Cardiac muscle cell (in vitro differentiated cells and primary cell): ENCODE data around the gene DTX3. TPM values are rescaled to one million over a fixed set of nuclear protein-coding genes. Genes with fewer than 3 reads are reported as not detected.

ENCODE experiments used
- DNase-seq, 2 donors: peaks; one replicate each; pipeline versions ENCODE4 v3.0.0 to v3.0.0-alpha.2; 2010 to 2017; ENCODE audit warnings: low read depth in 1 of 2, low spot score in 1 of 2
- H3K27ac ChIP-seq: fragments of 200-600 bp; sonication (generic); 2 replicates; pipeline ENCODE4 v1.5.1; 2016
- H3K27me3 ChIP-seq: fragments of 200-600 bp; sonication (generic); 2 replicates; pipeline ENCODE4 v1.6.0; 2016; ENCODE audit warnings: control low read depth
- H3K36me3 ChIP-seq: fragments of 200-600 bp; sonication (generic); 2 replicates; pipeline ENCODE4 v1.5.1; 2016; ENCODE audit warnings: control low read depth
- H3K4me1 ChIP-seq: fragments of 200-600 bp; sonication (generic); 2 replicates; pipeline ENCODE4 v1.8.1; 2017; ENCODE audit warnings: low read depth, mild to moderate bottlenecking, mixed run types
- H3K4me3 ChIP-seq: fragments of 200-600 bp; sonication (generic); 2 replicates; pipeline ENCODE4 v1.5.1; 2016; ENCODE audit warnings: mild to moderate bottlenecking
- H3K9me3 ChIP-seq: fragments of 200-600 bp; sonication (generic); 2 replicates; pipeline ENCODE4 v1.5.1; 2017; ENCODE audit warnings: low read depth, mild to moderate bottlenecking, control low read depth
- polyA plus RNA-seq: library from polyadenylated mRNA; unstranded; fragments of >200 nt; fragmentation: Nextera tagmentation; extraction: Ambion mirVana; gene quantifications from 2 replicates; pipeline ENCODE4 v1.2.1, GENCODE V29; 2016
- total RNA-seq: library from RNA; depleted of rRNA; stranded (reverse); fragments of >200 nt; gene quantifications from 2 replicates; pipeline ENCODE4 v1.2.3, GENCODE V29; 2016
- TF ChIP-seq, protein P1 (sequence below): IDR thresholded peaks from 2 replicates; pipeline ENCODE4 v1.5.1; 2012; ENCODE audit warnings: low read depth, mild to moderate bottlenecking, low read length

DTX3 gene
- total and polyA plus RNA-seq, 2 experiments from 2014 or later = 44.5 to 59.0 TPM

DNA sequence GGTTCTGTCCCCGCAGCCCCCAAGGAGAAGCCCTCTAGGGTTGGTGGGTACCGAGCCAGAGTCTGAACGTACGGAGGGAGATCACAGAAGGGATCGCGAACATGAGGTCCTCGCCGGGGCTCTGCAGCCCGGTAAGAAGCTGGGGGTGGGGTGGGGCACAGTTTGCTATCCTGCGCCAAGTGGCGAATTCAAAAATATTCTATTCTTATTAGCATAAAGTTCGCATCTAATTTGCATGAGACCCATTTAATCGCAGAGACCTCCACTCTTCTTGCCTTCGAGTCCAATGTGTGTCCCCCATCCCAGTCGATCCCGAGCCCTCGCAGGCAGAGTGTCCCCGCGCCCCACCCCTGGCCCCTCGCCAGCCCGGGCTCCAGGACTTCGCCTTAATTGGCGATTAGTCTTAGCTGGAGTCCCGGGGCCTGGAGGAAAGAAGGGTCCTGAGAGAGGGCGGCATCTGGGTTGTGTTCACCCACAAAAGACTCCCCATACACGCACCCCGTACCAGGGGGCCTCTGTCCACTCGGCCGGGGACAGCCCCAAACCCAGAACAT is 6.0 kb downstream of the DTX3 start:
- Histone ChIP-seq H3K27me3 (peaks cover 14% of the 10 kb centered on the region), H3K4me3 (peak overlapping the region; percentile 42), H3K36me3 (no peaks in the 10 kb centered on the region), H3K4me1 (peaks cover 4% of the 10 kb centered on the region), H3K27ac (no peak overlapping the region), H3K9me3 (no peaks in the 10 kb centered on the region)
- TF ChIP-seq, protein P1, sequence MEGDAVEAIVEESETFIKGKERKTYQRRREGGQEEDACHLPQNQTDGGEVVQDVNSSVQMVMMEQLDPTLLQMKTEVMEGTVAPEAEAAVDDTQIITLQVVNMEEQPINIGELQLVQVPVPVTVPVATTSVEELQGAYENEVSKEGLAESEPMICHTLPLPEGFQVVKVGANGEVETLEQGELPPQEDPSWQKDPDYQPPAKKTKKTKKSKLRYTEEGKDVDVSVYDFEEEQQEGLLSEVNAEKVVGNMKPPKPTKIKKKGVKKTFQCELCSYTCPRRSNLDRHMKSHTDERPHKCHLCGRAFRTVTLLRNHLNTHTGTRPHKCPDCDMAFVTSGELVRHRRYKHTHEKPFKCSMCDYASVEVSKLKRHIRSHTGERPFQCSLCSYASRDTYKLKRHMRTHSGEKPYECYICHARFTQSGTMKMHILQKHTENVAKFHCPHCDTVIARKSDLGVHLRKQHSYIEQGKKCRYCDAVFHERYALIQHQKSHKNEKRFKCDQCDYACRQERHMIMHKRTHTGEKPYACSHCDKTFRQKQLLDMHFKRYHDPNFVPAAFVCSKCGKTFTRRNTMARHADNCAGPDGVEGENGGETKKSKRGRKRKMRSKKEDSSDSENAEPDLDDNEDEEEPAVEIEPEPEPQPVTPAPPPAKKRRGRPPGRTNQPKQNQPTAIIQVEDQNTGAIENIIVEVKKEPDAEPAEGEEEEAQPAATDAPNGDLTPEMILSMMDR = no peak
- peak in 1 of 2 donors; percentile 23 for DNase-seq

- Histone ChIP-seq H3K27me3 (peaks cover 20% of the 10 kb centered on the region), H3K9me3 (no peaks in the 10 kb centered on the region), H3K4me3 (peak within 1 kb of the TSS; percentile 42), H3K36me3 (no peaks in the 10 kb centered on the region), H3K4me1 (peaks cover 4% of the 10 kb centered on the region), H3K27ac (no peak within 1 kb of the TSS)
- DNase-seq = peak; percentile 73 to 78
- TF ChIP-seq, protein P1 = no peak
Observed at GRCh38 chr12:57611108-57611826, 6.6 kb downstream of the DTX3 start, which contains the start of gene ARHGEF25. Gene ARHGEF25, plus strand, starts transcription at chr12:57611435. Its CDS starts 460 bp downstream, at chr12:57611895.

GRCh38 chr12:57611827-57612710 is 7.4 kb downstream of the DTX3 start:
- Histone ChIP-seq H3K4me1 (peaks cover 4% of the 10 kb centered on the region), H3K27ac (no peak overlapping the region), H3K4me3 (peak overlapping the region; percentile 42), H3K9me3 (no peaks in the 10 kb centered on the region), H3K27me3 (peaks cover 28% of the 10 kb centered on the region), H3K36me3 (no peaks in the 10 kb centered on the region)
- TF ChIP-seq, protein P1 = no peak
- no peak for DNase-seq

DNA sequence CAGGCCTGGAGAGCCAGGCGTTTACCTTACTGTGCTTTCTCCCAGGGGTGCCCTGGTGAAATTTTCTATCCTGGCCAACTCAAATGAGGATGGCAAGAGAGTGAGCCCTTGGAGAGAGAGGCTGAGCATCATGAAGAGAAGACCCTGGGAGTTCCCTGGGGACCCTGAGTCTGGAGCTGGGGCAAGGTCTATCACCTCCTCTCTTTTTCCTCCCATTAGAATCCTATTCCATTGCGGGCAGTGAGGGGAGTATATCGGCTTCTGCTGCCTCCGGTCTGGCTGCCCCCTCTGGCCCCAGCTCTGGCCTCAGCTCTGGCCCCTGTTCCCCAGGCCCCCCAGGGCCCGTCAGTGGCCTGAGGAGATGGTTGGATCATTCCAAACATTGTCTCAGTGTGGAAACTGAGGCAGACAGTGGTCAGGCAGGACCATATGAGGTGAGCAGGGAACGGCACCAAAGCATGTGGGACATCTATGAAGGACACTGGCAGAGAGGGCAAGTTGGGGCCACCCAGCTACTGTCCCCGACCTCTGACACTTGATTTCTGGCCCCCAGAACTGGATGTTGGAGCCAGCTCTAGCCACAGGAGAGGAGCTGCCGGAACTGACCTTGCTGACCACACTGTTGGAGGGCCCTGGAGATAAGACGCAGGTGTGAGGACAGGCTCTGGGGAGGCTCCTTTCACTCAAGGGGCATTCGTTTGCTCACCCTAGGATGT is 8.2 kb downstream of the DTX3 start:
- Histone ChIP-seq H3K4me1 (peaks cover 4% of the 10 kb centered on the region), H3K27ac (no peak overlapping the region), H3K9me3 (no peaks in the 10 kb centered on the region), H3K36me3 (no peaks in the 10 kb centered on the region), H3K27me3 (peaks cover 36% of the 10 kb centered on the region), H3K4me3 (no peak overlapping the region)
- no peak for DNase-seq
- TF ChIP-seq, protein P1 = no peak
